MM.1S (cell line): ENCODE data around the gene FOSB.

ENCODE experiments used
- CTCF ChIP-seq: fragments of 300-600 bp; sonication (generic); IDR thresholded peaks from 2 replicates; pipeline ENCODE4 v1.5.1; 2016; ENCODE audit warnings: antibody characterized with exemption, low read length, mixed read lengths
- EZH2 ChIP-seq: fragments of 300-600 bp; sonication (generic); optimal IDR thresholded peaks from 2 replicates; pipeline ENCODE3; 2017; ENCODE audit warnings: low read depth, mild to moderate bottlenecking, antibody characterized with exemption, low read length, mixed read lengths
- EZH2phosphoT487 ChIP-seq: fragments of 300-600 bp; sonication (generic); IDR thresholded peaks from 2 replicates; pipeline ENCODE4 v1.6.1; 2018; ENCODE audit warnings: antibody characterized with exemption, low read length

GRCh38 chr19:45462174-45462573, 5.6 kb upstream of the FOSB start:
- TF ChIP-seq CTCF, result no peak
- TF ChIP-seq EZH2phosphoT487, result no peak
- TF ChIP-seq EZH2, result no peak
